SJSA1 (cell line): ENCODE measurements around the gene KIAA1755. TPM values are rescaled to one million over a fixed set of nuclear protein-coding genes. Genes with fewer than 3 reads are reported as not detected.

Experiments
- DNase-seq, 2 experiments: peaks; one replicate each; pipeline ENCODE4 v3.0.0-alpha.2; 2015 to 2020; ENCODE audit warnings: low spot score in 2 of 2, low read depth in 1 of 2
- H3K27ac ChIP-seq: fragments of 250-450 bp; sonication (Bioruptor Pico); 2 replicates; pipeline ENCODE4 v1.5.1; 2020; ENCODE audit warnings: mild to moderate bottlenecking, moderate library complexity
- H3K27me3 ChIP-seq: fragments of 250-450 bp; sonication (Bioruptor Pico); replicated peaks from 2 replicates; pipeline ENCODE4 v1.5.1; 2020; ENCODE audit warnings: mild to moderate bottlenecking, moderate library complexity
- H3K36me3 ChIP-seq: fragments of 250-450 bp; sonication (Bioruptor Pico); 2 replicates; pipeline ENCODE4 v1.5.1; 2020; ENCODE audit warnings: mild to moderate bottlenecking
- H3K4me1 ChIP-seq: fragments of 250-450 bp; sonication (Bioruptor Pico); replicated peaks from 2 replicates; pipeline ENCODE4 v1.6.1; 2021; ENCODE audit warnings: mild to moderate bottlenecking
- H3K4me3 ChIP-seq: fragments of 250-450 bp; sonication (Bioruptor Pico); 2 replicates; pipeline ENCODE4 v1.5.1; 2020; ENCODE audit warnings: mild to moderate bottlenecking
- H3K9me3 ChIP-seq: fragments of 250-450 bp; sonication (Bioruptor Pico); replicated peaks from 2 replicates; pipeline ENCODE4 v1.5.1; 2020; ENCODE audit warnings: mild to moderate bottlenecking
- total RNA-seq: library from RNA; depleted of rRNA; stranded (reverse); fragments of >200 nt; shearing (Covaris generic); gene quantifications from 2 replicates; pipeline ENCODE4 v1.2.3, GENCODE V29; 2014

KIAA1755 gene
- total RNA-seq, 1 experiment from 2014 or later = 0.03 TPM

- no peak for DNase-seq
- no peak overlapping the region for H3K27ac ChIP-seq
These were observed 50.7 kb downstream of the KIAA1755 start for GRCh38 chr20:38209736-38210405.

GRCh38 chr20:38209054-38209675 is 51.4 kb downstream of the KIAA1755 start:
- Histone ChIP-seq H3K4me1 (peaks cover 6% of the 10 kb centered on the region; the same call in 1 of the 2 replicates), H3K4me3 (no peak overlapping the region), H3K27me3 (no peaks in the 10 kb centered on the region), H3K9me3 (no peaks in the 10 kb centered on the region), H3K27ac (no peak overlapping the region), H3K36me3 (no peaks in the 10 kb centered on the region)
- DNase-seq = no peak

More at GRCh38 chr20:38209736-38210405, 50.7 kb downstream of the KIAA1755 start:
- no peaks in the 10 kb centered on the region for H3K9me3 ChIP-seq
- H3K4me1 ChIP-seq = peaks cover 6% of the 10 kb centered on the region; the same call in 1 of the 2 replicates
- H3K36me3 ChIP-seq = no peaks in the 10 kb centered on the region
- no peaks in the 10 kb centered on the region for H3K27me3 ChIP-seq
- H3K4me3 ChIP-seq = no peak overlapping the region

GRCh38 chr20:38208523-38208922 is 52.0 kb downstream of the KIAA1755 start:
- H3K36me3 ChIP-seq = no peaks in the 10 kb centered on the region

GRCh38 chr20:38208088-38208487 is 52.4 kb downstream of the KIAA1755 start:
- no peaks in the 10 kb centered on the region for H3K36me3 ChIP-seq
- no peak overlapping the region for H3K27ac ChIP-seq
- no peaks in the 10 kb centered on the region for H3K9me3 ChIP-seq
- H3K4me1 ChIP-seq = peaks cover 6% of the 10 kb centered on the region; the same call in 1 of the 2 replicates
- no peaks in the 10 kb centered on the region for H3K27me3 ChIP-seq
- no peak for DNase-seq
- H3K4me3 ChIP-seq = no peak overlapping the region

More at GRCh38 chr20:38208523-38208922, 52.0 kb downstream of the KIAA1755 start:
- no peak overlapping the region for H3K4me3 ChIP-seq
- DNase-seq = no peak
- no peak overlapping the region for H3K27ac ChIP-seq
- peaks cover 6% of the 10 kb centered on the region; the same call in 1 of the 2 replicates for H3K4me1 ChIP-seq
- no peaks in the 10 kb centered on the region for H3K9me3 ChIP-seq
- no peaks in the 10 kb centered on the region for H3K27me3 ChIP-seq

- Histone ChIP-seq H3K4me1 (peaks cover 6% of the 10 kb centered on the region; the same call in 1 of the 2 replicates), H3K27ac (no peak overlapping the region), H3K27me3 (no peaks in the 10 kb centered on the region), H3K4me3 (no peak overlapping the region), H3K9me3 (no peaks in the 10 kb centered on the region), H3K36me3 (no peaks in the 10 kb centered on the region)
- no peak for DNase-seq
These were observed 52.9 kb downstream of the KIAA1755 start for GRCh38 chr20:38207621-38208020.

- no peaks in the 10 kb centered on the region for H3K36me3 ChIP-seq
- H3K27ac ChIP-seq = no peak overlapping the region
- no peak for DNase-seq
- no peaks in the 10 kb centered on the region for H3K9me3 ChIP-seq
- no peaks in the 10 kb centered on the region for H3K27me3 ChIP-seq
- no peak overlapping the region for H3K4me3 ChIP-seq
- peaks cover 9% of the 10 kb centered on the region for H3K4me1 ChIP-seq
These were observed 55.5 kb downstream of the KIAA1755 start for GRCh38 chr20:38205001-38205400.

GRCh38 chr20:38203981-38204357 is 56.6 kb downstream of the KIAA1755 start:
- H3K36me3 ChIP-seq = no peaks in the 10 kb centered on the region
- no peak overlapping the region for H3K4me3 ChIP-seq
- no peaks in the 10 kb centered on the region for H3K27me3 ChIP-seq
- H3K27ac ChIP-seq = no peak overlapping the region
- no peak for DNase-seq
- H3K4me1 ChIP-seq = peaks cover 5% of the 10 kb centered on the region
- no peaks in the 10 kb centered on the region for H3K9me3 ChIP-seq

- no peak overlapping the region for H3K4me3 ChIP-seq
- DNase-seq = no peak
- H3K4me1 ChIP-seq = peaks cover 5% of the 10 kb centered on the region
- no peaks in the 10 kb centered on the region for H3K9me3 ChIP-seq
- no peak overlapping the region for H3K27ac ChIP-seq
- no peaks in the 10 kb centered on the region for H3K36me3 ChIP-seq
- H3K27me3 ChIP-seq = no peaks in the 10 kb centered on the region
These were observed 57.1 kb downstream of the KIAA1755 start for GRCh38 chr20:38203337-38203980.

- H3K9me3 ChIP-seq = no peaks in the 10 kb centered on the region
- no peaks in the 10 kb centered on the region for H3K36me3 ChIP-seq
- H3K4me3 ChIP-seq = no peak overlapping the region
- H3K4me1 ChIP-seq = peaks cover 5% of the 10 kb centered on the region
- DNase-seq = no peak
- H3K27ac ChIP-seq = no peak overlapping the region
- H3K27me3 ChIP-seq = no peaks in the 10 kb centered on the region
These were observed 57.6 kb downstream of the KIAA1755 start for GRCh38 chr20:38202982-38203293.

GRCh38 chr20:38202153-38202981 is 58.2 kb downstream of the KIAA1755 start:
- no peaks in the 10 kb centered on the region for H3K27me3 ChIP-seq
- H3K4me3 ChIP-seq = no peak overlapping the region
- DNase-seq = no peak
- H3K4me1 ChIP-seq = peaks cover 5% of the 10 kb centered on the region
- no peaks in the 10 kb centered on the region for H3K9me3 ChIP-seq
- H3K27ac ChIP-seq = no peak overlapping the region
- no peaks in the 10 kb centered on the region for H3K36me3 ChIP-seq

- peak; percentile 41 to 64 for DNase-seq
- Histone ChIP-seq H3K36me3 (no peaks in the 10 kb centered on the region), H3K27ac (no peak overlapping the region), H3K27me3 (no peaks in the 10 kb centered on the region), H3K9me3 (no peaks in the 10 kb centered on the region), H3K4me3 (no peak overlapping the region), H3K4me1 (peaks cover 5% of the 10 kb centered on the region)
These were observed 59.2 kb downstream of the KIAA1755 start for GRCh38 chr20:38201356-38201755.

GRCh38 chr20:38200646-38201045 is 59.9 kb downstream of the KIAA1755 start:
- H3K4me1 ChIP-seq = peaks cover 5% of the 10 kb centered on the region
- H3K27ac ChIP-seq = no peak overlapping the region
- no peaks in the 10 kb centered on the region for H3K9me3 ChIP-seq
- no peaks in the 10 kb centered on the region for H3K27me3 ChIP-seq
- no peak for DNase-seq
- H3K36me3 ChIP-seq = no peaks in the 10 kb centered on the region
- H3K4me3 ChIP-seq = no peak overlapping the region

GRCh38 chr20:38199501-38200390 is 60.8 kb downstream of the KIAA1755 start:
- H3K27ac ChIP-seq = no peak overlapping the region
- H3K36me3 ChIP-seq = no peaks in the 10 kb centered on the region
- DNase-seq = no peak
- H3K9me3 ChIP-seq = no peaks in the 10 kb centered on the region
- H3K27me3 ChIP-seq = no peaks in the 10 kb centered on the region
- peaks cover 5% of the 10 kb centered on the region for H3K4me1 ChIP-seq
- H3K4me3 ChIP-seq = no peak overlapping the region
